Astrocyte (in vitro differentiated cells and primary cell): ENCODE measurements around the gene CPN2. TPM values are rescaled to one million over a fixed set of nuclear protein-coding genes. Genes with fewer than 3 reads are reported as not detected.

Source experiments
- DNase-seq: peaks from one replicate; pipeline ENCODE4 v3.0.0-alpha.2; 2010; ENCODE audit warnings: low read depth
- FAIRE-seq: peaks from 2 replicates; lab custom pipeline; 2011; peaks lifted over from hg19 to GRCh38; lab: Jason Lieb, UNC
- H2AFZ ChIP-seq: 2 replicates; pipeline ENCODE4 v1.6.0; 2012; ENCODE audit warnings: low read depth, low read length, inconsistent platforms
- H3K27ac ChIP-seq: 2 replicates; pipeline ENCODE4 v1.5.1; 2011; ENCODE audit warnings: low read depth, low read length, inconsistent platforms
- H3K27me3 ChIP-seq: 2 replicates; pipeline ENCODE4 v1.6.0; 2011; ENCODE audit warnings: low read length, inconsistent platforms; ENCODE audit not compliant: insufficient read depth
- H3K36me3 ChIP-seq: 2 replicates; pipeline ENCODE4 v1.5.1; 2011; ENCODE audit warnings: low read length, inconsistent platforms; ENCODE audit not compliant: insufficient read depth
- H3K4me1 ChIP-seq: 2 replicates; pipeline ENCODE4 v1.5.1; 2011; ENCODE audit warnings: low read length, inconsistent platforms; ENCODE audit not compliant: insufficient read depth
- H3K4me2 ChIP-seq: 2 replicates; pipeline ENCODE4 v1.6.0; 2012; ENCODE audit warnings: low read length, inconsistent platforms
- H3K4me3 ChIP-seq: 2 replicates; pipeline ENCODE4 v1.5.1; 2011; ENCODE audit warnings: low read depth, mild to moderate bottlenecking, low read length, inconsistent platforms; ENCODE audit not compliant: insufficient read depth
- H3K79me2 ChIP-seq: 2 replicates; pipeline ENCODE4 v1.6.0; 2012; ENCODE audit warnings: mild to moderate bottlenecking, low read length, inconsistent platforms; ENCODE audit not compliant: insufficient read depth
- H3K9ac ChIP-seq: 2 replicates; pipeline ENCODE4 v1.6.0; 2012; ENCODE audit warnings: mild to moderate bottlenecking, low read length, inconsistent platforms
- H3K9me3 ChIP-seq: 2 replicates; pipeline ENCODE4 v1.5.1; 2012; ENCODE audit warnings: low read depth, mild to moderate bottlenecking, low read length, inconsistent platforms; ENCODE audit not compliant: insufficient read depth
- H4K20me1 ChIP-seq: 2 replicates; pipeline ENCODE4 v1.6.0; 2012; ENCODE audit warnings: low read length, inconsistent platforms; ENCODE audit not compliant: insufficient read depth
- H3K27ac Mint-ChIP-seq: one replicate; pipeline ENCODE4 v1.8.0; 2021; ENCODE audit warnings: mild to moderate bottlenecking, mixed read lengths; ENCODE audit not compliant: unreplicated experiment
- H3K27me3 Mint-ChIP-seq: one replicate; pipeline ENCODE4 v1.8.0; 2021; ENCODE audit warnings: low read depth, mixed read lengths; ENCODE audit not compliant: unreplicated experiment
- H3K36me3 Mint-ChIP-seq: one replicate; pipeline ENCODE4 v1.8.0; 2021; ENCODE audit warnings: low read depth, mixed read lengths; ENCODE audit not compliant: unreplicated experiment
- H3K4me1 Mint-ChIP-seq: one replicate; pipeline ENCODE4 v1.8.0; 2021; ENCODE audit warnings: low read depth, mixed read lengths; ENCODE audit not compliant: unreplicated experiment
- H3K4me3 Mint-ChIP-seq: one replicate; pipeline ENCODE4 v1.8.0; 2021; ENCODE audit warnings: mild to moderate bottlenecking, moderate library complexity, mixed read lengths; ENCODE audit not compliant: unreplicated experiment
- H3K9me3 Mint-ChIP-seq: one replicate; pipeline ENCODE4 v1.8.0; 2021; ENCODE audit warnings: mild to moderate bottlenecking, mixed read lengths; ENCODE audit not compliant: unreplicated experiment
- CTCF ChIP-seq: IDR thresholded peaks from 2 replicates; pipeline ENCODE4 v1.5.1; 2011; ENCODE audit warnings: low read depth, mild to moderate bottlenecking, inconsistent platforms, low read length, moderate library complexity; ENCODE audit not compliant: insufficient read depth
- EZH2 ChIP-seq: IDR thresholded peaks from 2 replicates; pipeline ENCODE4 v1.6.1; 2012; ENCODE audit warnings: mild to moderate bottlenecking, low read length, inconsistent platforms; ENCODE audit not compliant: insufficient read depth
- total RNA-seq: library from RNA; stranded (reverse); gene quantifications from 2 replicates; pipeline ENCODE4 v1.2.1, GENCODE V29; 2021

The CPN2 gene
- total RNA-seq, 1 donor from 2014 or later, result not detected

DNA sequence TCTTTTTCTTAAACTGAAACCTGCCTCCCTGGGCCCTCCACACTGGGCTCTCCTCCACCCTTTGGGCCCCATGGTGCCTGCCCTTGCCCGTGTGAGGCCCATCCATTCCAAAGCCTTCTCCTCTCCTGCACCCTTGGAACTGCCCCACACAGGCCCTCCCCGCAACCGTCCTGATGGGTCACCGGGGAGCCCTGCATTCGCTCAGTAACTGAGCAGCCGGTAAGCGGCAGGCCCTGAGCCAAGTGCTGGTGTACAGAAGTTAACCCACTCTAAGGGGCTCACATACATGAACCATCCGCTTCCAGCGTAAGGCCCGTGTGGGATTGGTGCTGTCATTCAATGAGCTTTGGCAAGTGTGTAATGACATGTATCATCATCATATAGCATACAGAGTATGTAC is 23.8 kb upstream of the CPN2 start:
- TF ChIP-seq EZH2 (no peak), CTCF (no peak)
- no peak overlapping the region for H3K4me3 Mint-ChIP-seq
- Histone ChIP-seq H2AFZ (no peak overlapping the region), H3K36me3 (no peaks in the 10 kb centered on the region), H3K27ac (no peak overlapping the region), H3K4me2 (no peak overlapping the region), H3K9ac (no peak overlapping the region), H4K20me1 (no peaks in the 10 kb centered on the region), H3K9me3 (no peaks in the 10 kb centered on the region), H3K27me3 (peaks cover 15% of the 10 kb centered on the region), H3K4me3 (no peak overlapping the region), H3K79me2 (no peaks in the 10 kb centered on the region), H3K4me1 (peaks cover 5% of the 10 kb centered on the region)
- no peak overlapping the region for H3K27ac Mint-ChIP-seq
- H3K27me3 Mint-ChIP-seq, result peaks cover 26% of the 10 kb centered on the region
- peaks cover 9% of the 10 kb centered on the region for H3K4me1 Mint-ChIP-seq
- H3K36me3 Mint-ChIP-seq, result no peaks in the 10 kb centered on the region
- no peaks in the 10 kb centered on the region for H3K9me3 Mint-ChIP-seq
- DNase-seq (no peak), FAIRE-seq (no peak)

DNA sequence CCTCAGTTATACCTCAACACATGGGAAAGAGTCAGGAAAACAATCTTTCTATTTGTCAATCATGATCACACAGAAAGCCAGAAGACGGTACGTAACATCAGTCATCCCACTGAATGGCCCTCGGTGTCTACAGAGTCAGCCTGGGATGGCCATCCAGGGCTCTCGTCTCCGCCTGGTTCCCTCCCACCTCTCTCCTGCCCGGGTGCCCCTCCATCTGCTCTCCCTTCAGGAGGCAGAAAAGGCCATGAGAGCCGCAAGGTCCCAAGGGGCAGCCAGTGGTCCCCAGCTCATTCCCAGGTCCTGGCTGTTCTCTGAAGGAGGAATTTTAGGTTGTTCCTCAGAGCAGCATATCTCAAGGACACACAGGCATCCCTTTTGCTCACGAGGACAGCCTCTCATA is 22.8 kb upstream of the CPN2 start:
- Mint-ChIP-seq H3K36me3 (no peaks in the 10 kb centered on the region), H3K27ac (no peak overlapping the region), H3K9me3 (no peaks in the 10 kb centered on the region), H3K27me3 (peaks cover 21% of the 10 kb centered on the region), H3K4me1 (peaks cover 19% of the 10 kb centered on the region), H3K4me3 (no peak overlapping the region)
- peaks cover 10% of the 10 kb centered on the region for H3K27me3 ChIP-seq
- no peaks in the 10 kb centered on the region for H3K36me3 ChIP-seq
- H3K9me3 ChIP-seq, result no peaks in the 10 kb centered on the region
- H3K79me2 ChIP-seq, result no peaks in the 10 kb centered on the region
- DNase-seq (no peak), FAIRE-seq (no peak)
- H3K4me2 ChIP-seq, result no peak overlapping the region
- H3K4me3 ChIP-seq, result no peak overlapping the region
- H2AFZ ChIP-seq, result no peak overlapping the region
- H4K20me1 ChIP-seq, result no peaks in the 10 kb centered on the region
- H3K27ac ChIP-seq, result no peak overlapping the region
- H3K9ac ChIP-seq, result no peak overlapping the region
- no peak for TF ChIP-seq CTCF
- no peak for TF ChIP-seq EZH2
- H3K4me1 ChIP-seq, result peaks cover 15% of the 10 kb centered on the region

GRCh38 chr3:194373028-194373427 is 21.9 kb upstream of the CPN2 start:
- TF ChIP-seq EZH2, result no peak
- TF ChIP-seq CTCF, result no peak
- Histone ChIP-seq H3K4me1 (peaks cover 24% of the 10 kb centered on the region), H4K20me1 (no peaks in the 10 kb centered on the region), H3K4me3 (no peak overlapping the region), H3K9me3 (no peaks in the 10 kb centered on the region), H2AFZ (no peak overlapping the region), H3K79me2 (no peaks in the 10 kb centered on the region), H3K9ac (no peak overlapping the region), H3K27ac (no peak overlapping the region), H3K36me3 (no peaks in the 10 kb centered on the region), H3K27me3 (peaks cover 8% of the 10 kb centered on the region), H3K4me2 (no peak overlapping the region)
- FAIRE-seq (no peak), DNase-seq (no peak)
- Mint-ChIP-seq H3K36me3 (no peaks in the 10 kb centered on the region), H3K9me3 (no peaks in the 10 kb centered on the region), H3K4me1 (peaks cover 27% of the 10 kb centered on the region), H3K4me3 (no peak overlapping the region), H3K27me3 (peaks cover 20% of the 10 kb centered on the region), H3K27ac (no peak overlapping the region)
